GM19239 (cell line): ENCODE measurements around the gene FRZB.
"Not testable (repeated sequence)": the region's sequence is repeated elsewhere in the genome, so short reads cannot be mapped to it uniquely, and the experiment has no call there.

Source experiments
- DNase-seq: peaks from one replicate; pipeline ENCODE4 v3.0.0; 2011; ENCODE audit warnings: low spot score; ENCODE audit not compliant: insufficient read length
- FAIRE-seq: peaks from 2 replicates; lab custom pipeline; 2011; peaks lifted over from hg19 to GRCh38; lab: Jason Lieb, UNC

FRZB gene

DNA sequence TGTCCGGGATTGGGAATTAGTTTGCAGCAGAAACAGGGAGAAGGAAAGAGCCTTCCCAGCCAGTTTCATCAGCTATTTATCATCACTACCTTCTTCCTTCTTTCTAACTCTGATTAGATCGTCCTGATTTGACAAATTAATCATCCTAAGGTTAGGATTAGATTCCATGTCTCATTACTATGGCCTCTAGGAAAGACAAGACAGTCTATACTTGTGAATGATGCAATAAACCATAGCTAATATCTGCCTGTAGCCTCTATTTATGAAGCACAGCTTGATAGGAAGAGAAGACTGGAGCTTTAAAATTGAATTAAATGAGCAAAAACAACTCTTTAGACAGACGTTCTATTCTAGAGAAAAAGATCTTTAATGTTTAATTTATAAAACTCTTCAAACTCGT is 25.2 kb upstream of the FRZB start:
- FAIRE-seq, result no peak
- DNase-seq, result no peak

DNA sequence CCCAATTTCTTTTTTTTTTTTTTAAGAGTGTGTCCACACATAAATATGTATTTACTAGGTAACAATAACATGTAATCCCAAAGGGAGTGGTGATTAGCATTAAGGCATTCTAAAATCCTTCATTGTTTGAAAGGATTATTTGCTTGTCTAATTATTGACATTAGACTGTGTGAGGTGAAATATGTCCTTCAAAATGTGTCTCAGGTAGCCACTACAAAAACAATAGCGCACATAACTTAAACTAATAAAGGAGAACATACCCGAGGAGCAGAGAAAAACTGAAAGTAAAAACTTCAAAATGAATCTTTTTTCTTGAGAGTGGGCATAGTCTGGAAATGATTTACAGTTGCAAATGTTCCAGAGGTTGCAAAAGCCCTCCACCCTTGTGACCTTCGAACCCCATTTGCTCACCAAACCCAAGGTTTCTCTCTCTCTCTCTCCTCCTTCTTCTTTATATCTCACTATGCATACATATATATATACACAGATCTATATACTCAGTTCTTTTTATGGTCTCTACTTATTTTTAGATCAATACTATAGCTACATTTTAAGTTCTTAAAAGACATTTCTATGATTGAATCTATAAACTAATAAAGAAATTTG is 24.4 kb upstream of the FRZB start:
- no peak for FAIRE-seq

DNA sequence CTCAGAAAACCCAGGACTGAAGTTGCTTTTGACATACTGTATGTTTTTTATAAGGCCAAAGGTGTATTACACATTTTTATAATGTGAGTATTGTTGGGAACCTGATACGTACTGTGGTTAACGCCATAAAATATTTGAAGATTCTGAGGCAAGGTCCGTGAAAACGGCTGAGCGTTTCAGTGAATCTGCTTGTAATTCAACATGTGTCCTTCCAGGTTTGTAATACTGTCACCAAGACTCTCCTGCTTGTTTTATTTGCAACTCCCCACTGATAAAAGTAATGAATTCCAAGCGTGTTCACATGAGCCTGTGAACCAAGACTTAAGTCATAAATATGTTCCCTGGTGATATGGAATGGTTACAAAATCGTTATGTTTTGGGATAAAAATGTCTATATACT is 23.9 kb upstream of the FRZB start:
- no peak for DNase-seq

More for the DNA sequence above, 24.4 kb upstream of the FRZB start:
- DNase-seq, result no peak

DNA sequence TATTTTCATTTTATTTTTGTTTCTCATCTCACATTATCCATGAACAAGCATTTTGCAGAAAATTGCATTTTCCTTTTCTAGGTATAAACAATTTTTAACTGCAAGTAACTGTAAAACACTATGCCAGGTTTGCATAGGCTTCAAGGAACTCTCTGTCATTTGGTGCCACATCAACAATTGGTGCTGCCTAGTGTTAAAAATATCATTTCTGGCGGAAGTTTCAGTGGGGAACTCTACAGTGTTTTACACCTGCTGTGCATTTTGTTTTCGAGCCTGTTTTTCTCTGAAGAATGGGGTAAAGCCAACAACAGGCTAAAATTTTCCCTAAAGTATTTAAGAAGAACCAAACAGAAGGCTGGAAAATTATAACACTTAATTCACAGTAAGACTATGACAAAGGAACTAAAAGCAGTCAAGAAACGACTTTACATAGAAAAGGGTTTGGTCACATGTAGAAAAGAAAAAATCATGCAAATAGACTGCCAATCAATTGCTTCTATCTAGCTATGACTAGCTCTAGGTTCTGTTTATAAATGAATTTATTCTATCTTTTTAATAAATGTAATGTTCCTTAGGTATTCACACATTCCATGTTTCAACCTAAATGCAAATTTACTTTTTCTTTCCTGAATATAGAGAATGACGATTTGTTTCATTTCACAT is 21.4 kb upstream of the FRZB start:
- no peak for DNase-seq
- peak; percentile 23 for FAIRE-seq

More for the DNA sequence above, 23.9 kb upstream of the FRZB start:
- peak; percentile 42 for FAIRE-seq

DNA sequence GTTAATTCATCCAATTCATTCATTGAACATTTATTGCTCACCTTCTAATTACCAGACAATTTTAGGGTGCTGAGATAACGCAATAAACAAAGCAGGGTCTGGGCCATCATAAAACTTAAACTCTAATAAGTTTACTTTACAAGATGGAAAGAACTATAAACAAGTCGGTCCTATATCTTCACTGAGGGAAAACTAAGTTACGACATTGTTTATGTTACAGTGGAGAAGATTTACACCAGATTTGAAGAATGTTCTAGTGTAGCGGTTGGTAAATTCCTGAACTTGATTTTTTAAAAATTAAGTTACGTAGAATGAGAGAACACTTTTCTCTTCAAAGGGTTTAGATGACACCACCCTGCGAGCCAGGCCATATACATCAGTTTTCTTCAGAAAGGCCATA is 20.7 kb upstream of the FRZB start:
- DNase-seq, result no peak
- no peak for FAIRE-seq

DNA sequence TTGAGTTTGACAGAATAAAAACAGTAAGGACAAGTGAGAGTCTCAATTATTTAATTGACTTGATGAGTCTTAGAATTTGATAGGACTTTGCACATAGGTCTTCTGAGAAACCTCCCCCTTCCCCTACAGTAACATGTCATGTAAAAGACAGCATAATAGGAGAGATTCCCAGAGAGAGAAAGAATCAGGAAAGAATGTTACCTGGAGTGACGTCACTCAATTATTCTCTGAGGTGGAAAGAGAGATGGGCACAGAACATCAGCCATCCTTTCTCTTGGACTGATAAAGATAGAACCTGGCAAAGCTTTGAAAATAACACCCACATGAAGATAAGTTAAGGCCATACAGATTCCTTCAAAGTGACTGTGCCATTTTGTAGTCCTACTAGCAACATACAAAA is 19.3 kb upstream of the FRZB start:
- FAIRE-seq (no peak), DNase-seq (no peak)

DNA sequence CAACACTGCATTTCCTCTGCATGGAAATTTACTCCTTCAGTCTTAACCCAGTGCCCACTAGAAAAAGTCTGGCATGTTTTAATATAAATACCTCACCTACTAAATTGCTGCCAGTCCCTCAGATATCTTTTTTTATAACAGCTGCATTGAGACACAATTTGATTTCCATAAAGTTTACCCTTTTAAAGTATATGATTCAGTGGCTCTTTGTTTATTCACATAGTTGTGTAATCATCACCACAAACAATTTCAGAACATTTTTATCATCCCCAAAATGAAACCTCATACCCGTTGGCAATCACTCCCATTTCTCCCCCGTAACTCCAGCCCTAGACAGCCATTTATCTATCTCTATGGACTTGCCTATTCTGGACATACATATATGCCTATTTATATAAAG is 17.0 kb upstream of the FRZB start:
- DNase-seq (no peak), FAIRE-seq (no peak)

DNA sequence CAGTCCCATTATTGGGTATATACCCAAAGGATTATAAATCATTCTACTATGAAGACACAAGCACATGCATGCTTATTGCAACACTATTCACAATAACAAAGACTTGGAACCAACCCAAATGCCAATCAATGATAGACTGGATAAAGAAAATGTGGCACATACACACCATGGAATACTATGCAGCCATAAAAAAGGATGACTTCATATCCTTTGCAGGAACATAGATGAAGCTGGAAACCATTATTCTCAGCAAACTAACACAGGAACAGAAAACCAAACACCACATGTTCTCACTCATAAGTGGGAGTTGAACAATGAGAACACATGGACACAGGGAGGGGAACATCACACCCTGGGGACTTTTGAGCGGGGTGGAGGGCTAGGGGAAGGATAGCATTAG is 13.7 kb upstream of the FRZB start:
- not testable (repeated sequence) for FAIRE-seq

DNA sequence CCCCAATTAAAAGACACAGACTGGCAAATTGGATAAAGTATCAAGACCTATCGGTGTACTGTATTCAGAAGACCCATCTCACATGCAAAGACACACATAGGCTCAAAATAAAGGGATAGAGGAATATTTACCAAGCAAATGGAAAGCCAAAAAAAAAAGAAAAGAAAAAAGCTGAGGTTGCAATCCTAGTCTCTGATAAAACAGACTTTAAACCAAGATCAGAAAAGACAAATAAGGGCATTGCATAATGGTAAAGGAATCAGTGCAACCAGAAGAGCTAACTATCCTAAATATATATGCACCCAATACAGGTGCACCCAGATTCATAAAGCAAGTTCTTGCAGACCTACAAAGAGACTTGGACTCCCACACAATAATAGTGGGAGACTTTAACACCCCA is 10.2 kb upstream of the FRZB start:
- FAIRE-seq, DNase-seq: not testable (repeated sequence)

More for the DNA sequence above, 13.7 kb upstream of the FRZB start:
- not testable (repeated sequence) for DNase-seq

DNA sequence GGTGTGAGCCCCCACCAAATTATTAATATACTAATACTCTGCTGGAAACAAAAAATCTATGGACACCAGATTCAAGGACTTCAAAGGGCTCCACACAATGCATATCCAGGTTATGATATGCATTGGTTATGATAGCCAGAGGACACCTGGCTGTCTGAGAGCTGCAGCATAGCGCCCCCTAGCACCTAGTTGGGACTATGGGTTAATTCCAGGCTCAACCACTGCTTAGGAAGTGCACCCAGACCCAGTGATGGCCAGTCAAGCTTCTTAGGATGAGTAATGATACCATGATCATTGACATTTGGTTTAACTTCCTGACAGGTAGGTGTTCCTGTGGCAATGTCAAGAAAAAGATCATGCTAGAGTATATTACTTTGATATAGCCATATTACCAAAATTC is 3.8 kb upstream of the FRZB start:
- no peak for FAIRE-seq
- DNase-seq, result no peak

DNA sequence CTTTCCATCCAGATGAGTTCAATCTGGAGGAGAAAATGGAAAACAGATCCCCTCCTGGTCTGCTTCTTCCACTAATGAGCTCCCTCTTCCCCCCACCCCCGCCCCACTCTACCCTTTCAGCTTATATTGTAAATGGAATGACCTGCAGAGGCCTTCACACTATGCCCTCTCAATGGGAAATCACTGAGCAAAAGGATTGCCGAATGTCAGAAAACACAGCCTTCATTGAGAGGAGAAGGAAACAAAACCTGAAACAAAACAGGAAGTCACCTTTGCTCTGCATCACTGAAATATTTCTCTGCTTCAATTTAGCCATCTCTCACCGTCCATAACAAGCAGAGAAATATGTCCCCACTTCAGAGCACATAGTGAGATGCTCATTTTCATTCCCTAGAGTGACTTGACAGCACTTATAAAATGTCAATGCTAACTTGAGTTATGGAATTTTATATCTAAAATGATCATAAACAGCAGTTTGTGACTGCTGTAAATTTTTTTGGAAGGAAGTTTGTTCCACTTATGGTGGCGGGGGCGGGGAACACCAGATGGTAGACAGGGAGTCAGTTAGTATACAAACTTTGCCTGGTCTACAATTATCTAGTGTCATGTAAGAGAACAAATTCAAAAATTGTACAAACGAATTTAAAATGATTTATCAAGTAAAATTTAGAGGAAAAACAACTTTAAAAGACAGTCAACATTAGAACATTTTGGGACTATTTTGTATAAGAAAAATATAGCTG is 1.8 kb upstream of the FRZB start:
- FAIRE-seq (no peak), DNase-seq (no peak)

DNA sequence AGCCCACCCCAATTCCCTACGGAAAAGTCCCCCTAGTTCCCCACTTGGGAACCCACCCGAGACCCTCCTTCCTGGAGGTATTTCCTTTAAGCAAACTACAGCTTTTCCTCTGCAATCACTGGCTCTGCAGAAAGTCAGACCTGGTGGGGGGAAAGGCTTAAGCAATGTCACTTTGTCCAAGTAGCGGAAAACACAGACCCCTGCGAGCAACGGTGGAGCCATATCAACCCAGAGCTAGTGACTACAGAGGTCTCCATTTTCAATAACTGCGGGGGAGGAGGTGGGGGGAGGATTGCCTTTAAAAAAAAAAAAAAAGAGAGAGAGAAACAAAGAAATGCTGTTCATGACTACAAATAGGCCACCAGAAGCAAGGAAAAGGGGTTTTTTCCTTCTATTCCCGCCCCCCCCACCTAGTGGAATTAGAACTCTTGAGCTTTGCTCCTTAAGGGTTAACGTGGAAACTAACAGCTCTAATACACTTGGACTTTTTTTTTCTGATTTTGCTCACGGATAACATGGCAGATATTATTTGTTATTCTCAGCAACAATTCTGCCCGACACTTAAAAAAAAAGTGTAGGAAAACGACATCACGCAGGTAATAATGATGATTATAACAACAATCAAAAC is 1.1 kb upstream of the FRZB start:
- DNase-seq (no peak), FAIRE-seq (no peak)

DNA sequence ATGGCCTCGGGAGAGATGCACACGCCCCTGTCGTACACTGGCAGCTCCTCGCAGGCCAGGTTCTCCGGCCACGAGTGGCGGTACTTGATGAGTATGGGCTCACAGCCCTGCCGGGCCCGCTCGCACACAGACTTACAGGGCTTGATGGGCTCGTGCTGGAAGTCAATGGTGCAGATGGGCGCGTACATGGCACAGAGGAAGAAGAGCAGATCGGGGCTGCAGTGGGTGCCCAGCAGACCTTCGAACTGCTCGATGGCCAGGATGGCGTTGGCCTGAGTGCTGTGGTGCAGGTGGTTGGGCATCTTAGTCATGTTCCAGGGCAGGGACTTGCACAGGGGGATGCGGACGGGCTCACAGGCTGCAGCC is 359 bp downstream of the FRZB start:
- DNase-seq, result no peak
- no peak for FAIRE-seq

DNA sequence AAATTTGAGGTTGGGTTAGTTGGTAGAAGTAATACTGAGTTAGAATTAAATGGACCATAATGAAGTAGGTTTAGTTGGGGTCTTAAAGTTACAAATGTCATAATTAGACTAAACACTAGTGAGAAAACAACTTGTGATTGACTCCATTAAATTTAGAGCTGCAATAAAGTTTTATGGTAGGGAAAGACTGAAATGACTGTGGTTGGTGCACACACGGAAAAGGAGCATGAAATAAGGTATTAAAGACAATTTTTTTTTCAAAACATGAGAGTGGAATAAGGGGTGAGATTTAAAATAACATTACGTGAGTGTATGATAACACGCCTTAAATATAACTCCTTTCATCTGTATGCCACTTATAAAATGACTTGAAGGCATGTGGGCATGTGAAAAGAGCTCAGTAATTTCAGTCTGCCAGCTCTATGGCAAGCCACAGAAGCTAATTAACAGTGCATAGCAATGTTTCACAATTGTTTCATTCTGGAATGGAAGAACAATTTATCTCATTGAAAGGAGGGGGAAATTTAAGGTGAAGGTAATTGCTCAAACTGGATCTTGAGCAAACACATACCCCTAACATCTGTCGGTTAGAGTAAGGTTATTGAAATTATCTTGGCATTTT is 1.4 kb downstream of the FRZB start:
- FAIRE-seq (no peak), DNase-seq (no peak)

DNA sequence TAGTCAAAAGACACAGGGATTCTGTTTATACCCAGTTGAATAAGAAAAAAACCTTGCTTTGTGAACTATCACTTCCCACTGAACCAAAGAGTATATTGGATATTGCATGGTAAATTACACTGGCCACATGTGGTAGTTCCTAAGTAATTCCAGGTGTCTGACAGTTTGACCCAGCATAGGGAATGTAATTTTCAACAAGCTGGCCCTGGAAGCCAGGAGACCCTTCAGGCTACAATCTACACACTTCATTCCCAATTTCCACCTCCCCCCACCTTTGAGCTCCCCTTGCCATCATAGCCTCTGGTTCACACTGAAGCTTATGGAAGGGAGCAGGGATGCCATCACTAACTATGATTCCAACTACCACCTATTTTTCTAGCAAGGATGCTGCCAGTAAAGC is 2.8 kb downstream of the FRZB start:
- FAIRE-seq (no peak), DNase-seq (no peak)

DNA sequence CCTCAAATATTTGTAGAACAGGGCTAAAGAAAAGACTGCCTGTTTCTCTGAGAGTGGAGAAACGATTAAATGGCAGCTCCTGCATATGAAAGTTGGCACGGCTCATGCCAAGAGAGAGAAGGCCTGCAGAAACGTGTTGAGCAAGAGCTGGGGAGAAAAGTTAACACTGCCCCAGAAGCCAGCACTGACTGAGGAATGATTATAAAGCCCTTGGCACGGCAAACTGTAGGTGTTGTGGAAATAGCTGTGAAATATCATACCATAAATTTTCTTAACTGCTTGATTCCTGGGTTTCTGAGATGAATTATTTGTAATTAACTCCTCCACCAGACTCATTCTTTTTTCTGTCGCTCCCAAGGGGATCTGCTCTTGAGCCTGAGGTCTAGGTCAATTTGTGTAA is 4.3 kb downstream of the FRZB start:
- no peak for FAIRE-seq
- no peak for DNase-seq

DNA sequence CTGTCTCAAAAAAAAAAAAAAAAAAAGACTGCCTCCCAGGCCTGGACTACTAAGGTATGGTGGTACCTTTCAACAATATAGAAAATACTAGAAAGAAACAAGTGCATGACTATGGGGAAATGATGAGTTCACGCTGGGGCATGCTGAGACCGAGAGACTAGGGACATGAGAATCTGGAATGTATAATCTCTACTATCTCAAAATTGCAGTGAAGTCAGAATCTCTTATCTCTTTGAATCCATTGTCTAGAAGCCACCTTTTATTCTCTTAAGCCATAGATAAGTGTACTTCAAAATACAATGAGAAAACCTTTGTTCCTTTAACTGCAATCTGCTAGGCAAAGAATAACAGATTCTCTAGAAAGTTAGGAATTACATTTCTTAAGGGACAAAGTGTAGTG is 5.6 kb downstream of the FRZB start:
- DNase-seq, result no peak
- no peak for FAIRE-seq

DNA sequence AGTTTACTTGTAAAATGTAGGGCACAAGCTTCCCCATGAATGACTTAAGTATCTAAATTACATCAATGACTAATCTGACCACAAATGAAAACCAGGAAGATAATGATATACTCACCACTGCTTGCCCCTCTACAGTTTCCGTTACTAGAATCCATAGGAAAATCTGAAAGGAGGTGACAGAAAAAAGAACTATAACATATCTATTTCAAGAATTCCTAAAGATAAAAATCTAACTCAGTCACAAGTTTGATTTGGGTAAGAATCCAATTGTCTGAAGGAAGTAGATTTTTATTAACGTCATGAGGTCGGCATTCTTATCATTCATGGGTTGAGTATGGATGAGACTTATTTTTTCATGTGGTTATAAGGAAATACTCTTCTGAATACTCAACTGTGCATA is 7.8 kb downstream of the FRZB start:
- FAIRE-seq, result no peak
- DNase-seq, result no peak

DNA sequence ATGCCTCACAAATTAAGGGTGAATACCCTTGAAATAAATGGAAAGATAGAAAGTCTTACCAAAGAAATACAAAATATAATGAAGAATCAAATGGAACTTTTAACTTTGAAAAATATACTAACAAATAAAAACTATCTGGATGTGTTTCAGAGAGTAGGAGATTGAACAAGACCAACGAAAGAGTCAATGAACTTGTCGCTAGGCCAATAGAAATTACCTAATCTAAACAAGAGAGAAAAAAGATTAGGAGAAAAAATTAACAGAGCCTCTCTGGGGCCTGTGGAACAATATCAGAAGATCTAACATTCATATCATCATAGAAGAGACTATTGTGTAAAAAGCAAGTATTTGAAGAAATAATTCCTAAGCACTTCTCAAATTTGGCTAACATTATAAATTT is 11.1 kb downstream of the FRZB start:
- DNase-seq (no peak), FAIRE-seq (no peak)

DNA sequence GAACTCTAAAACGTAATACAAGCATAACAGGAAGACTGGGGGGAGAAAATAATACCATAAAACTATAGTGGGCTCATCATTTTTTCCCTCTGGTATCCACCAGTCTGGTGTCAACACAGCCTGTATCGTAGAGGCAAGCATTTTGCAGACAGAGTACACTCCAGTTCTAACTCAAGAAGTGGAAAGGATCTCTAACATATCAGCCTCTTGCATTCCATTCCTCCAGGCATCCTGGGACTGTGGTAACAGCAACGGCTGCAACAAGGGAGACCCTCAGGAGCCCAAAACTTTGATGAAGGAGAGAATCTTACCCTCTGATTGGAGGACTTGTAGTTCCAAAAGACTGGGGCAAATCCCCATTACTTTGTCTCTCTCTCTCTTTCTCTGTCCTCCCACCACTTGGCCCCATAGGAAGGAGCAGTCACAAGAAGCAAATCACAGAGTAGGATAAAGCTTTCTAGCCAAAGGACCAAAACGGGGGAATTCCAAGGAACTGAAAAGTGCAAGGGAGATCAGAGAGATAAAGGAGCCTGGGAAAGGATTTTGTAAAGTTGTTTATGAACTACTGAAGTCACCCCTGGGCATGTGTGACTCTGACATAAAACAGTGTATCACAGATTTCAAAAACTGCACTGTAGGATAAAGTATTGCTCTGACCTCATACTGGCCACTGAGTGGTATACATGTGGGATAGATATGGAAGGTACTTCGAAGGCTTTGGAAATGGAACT is 11.9 kb downstream of the FRZB start:
- FAIRE-seq, result no peak

More for the DNA sequence above, 11.9 kb downstream of the FRZB start:
- DNase-seq, result no peak
